GM21723 (cell line): ENCODE results near the gene SMARCA4.
"Not testable (repeated sequence)": the region's sequence is repeated elsewhere in the genome, so short reads cannot be mapped to it uniquely, and the experiment has no call there.

Source experiments
- ATAC-seq: cut with Tn5 transposase; IDR thresholded peaks from one replicate; pipeline ENCODE4 v1.9.1; 2021; ENCODE audit warnings: mild to moderate bottlenecking, moderate library complexity; ENCODE audit not compliant: unreplicated experiment

SMARCA4 gene

DNA sequence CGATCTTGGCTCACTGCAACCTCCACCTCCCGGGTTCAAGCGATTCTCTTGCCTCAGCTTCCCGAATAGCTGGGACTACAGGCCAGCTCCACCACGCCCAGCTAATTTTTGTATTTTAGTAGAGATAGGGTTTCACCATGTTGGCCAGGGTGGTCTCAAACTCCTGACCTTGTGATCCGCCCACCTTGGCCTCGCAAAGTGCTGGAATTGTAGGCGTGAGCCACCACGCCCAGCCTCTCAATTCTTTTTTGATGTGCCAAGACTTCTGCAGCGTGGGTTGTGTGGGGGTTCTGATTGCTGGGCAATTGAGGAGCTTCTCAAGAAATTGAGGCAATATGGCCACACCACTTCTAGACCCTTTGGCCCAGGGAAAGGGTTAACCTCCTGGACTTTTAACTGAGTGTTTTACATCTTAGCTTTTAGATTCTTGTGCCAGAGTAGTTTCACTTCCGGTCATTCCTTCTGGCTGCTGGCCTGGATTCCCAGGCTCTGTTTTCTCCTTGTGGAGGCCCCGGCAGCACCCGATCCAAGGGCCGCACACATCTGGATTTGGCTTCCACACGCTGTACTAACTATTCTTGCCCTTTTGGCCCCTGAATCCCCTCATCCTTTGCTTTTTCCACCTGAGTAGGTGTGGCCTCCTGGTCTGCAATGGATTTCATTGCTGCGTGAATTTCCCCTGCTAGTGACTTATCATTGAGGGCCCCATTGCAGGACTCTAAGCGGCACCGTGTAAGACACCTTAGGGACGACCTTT lies 14.7 kb downstream of the SMARCA4 start:
- no peak for ATAC-seq

DNA sequence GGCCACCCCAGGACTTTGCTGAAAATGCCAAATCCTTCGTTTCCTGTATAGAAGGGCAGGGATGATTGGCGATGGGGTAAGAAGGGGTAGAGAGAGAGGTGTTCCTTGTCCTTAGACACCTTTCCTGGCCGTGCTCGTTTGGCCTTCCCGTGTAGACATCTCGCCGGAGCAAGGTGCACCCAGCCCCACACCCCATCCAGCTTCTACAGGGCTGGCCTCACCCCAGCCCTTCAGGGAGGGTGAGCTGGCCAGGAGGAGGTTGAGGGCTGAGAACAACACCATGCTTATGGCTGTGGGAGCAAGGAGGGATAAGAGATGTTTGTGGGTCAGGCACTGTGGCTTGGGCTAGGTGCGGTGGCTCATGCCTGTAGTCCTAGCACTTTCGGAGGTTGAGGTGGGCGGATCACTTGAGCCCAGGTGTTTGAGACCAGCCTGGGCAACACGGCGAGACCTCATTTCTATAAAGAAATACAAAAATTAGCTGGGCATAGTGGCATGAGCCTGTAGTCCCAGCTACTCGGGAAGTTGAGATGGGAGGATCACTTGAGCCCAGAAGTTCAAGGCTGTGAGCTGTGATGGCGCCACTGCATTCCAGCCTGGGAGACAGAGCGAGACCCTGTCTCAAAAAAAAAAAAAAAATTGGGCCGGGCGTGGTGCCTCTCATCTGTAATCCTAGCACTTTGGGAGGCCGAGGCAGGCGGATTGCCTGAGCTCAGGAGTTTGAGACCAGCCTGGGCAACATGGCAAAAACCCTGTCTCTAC lies 15.5 kb downstream of the SMARCA4 start:
- ATAC-seq = no peak

DNA sequence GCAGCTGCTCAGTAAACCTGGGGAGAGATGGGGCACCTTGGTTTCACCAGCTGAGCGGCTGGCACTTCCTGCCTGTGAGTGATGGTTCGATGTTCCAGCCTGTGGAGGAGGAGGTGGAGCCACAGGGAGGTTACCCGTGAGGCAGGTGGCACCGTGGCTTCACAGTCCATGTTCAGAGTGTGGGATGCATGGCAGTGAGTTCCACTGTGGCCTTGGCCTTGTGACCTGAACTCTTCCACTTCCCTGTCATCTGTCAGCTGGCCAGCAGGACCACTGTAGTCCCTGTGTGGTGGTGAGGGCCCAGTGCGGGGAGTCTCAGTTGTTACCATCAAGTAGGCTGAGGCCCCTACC lies 16.9 kb downstream of the SMARCA4 start:
- ATAC-seq = no peak

DNA sequence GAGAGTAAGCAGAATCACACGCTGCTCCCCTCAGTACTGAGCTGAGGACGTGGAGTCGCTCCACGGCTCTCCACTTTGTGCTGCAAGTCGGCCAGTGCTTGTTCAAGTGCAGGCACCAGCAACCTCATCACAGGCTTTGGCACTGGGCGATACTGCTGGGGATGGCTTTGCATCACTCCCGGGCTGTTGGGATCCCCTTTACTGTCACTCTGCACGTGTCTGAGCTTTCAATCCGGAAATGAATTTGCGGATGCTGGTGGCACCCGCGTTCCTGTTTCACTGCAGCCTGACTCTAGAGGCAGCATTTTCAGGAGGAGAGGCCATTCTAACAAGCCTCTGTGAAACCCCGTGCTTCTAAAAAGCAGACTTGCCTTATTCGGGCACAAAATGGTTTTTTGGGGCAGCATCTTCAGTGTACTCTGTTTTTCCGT lies 19.1 kb downstream of the SMARCA4 start:
- no peak for ATAC-seq

DNA sequence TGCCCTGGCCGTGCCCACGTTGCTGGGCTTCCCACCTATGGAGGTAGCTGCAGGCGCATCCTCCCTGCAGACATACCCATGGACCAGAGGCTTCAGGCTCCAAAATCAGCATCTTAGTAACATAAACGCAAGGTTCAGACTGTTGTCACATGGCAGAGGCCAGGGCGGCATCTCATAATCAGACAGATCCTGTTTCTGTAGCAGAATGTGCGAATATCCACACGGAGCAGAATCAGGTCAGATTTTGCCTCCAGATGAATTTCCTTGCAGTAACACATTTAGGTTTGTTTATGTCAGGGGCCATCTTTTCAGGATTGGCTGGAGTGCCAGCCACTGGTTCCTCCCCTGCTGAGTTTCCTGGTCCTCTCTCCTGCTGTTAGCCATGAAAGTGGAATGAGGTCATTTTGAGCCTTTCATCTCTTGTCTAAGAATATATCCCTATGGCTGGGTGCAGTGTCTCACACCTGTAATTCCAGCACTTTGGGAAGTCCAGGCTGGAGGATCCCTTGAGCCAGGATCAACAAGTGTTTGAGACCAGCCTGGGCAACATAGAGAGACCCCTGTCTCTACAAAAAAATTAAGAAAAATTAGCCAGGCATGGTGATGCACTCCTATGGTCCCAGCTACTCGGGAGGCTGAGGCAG lies 20.5 kb downstream of the SMARCA4 start:
- ATAC-seq = no peak

DNA sequence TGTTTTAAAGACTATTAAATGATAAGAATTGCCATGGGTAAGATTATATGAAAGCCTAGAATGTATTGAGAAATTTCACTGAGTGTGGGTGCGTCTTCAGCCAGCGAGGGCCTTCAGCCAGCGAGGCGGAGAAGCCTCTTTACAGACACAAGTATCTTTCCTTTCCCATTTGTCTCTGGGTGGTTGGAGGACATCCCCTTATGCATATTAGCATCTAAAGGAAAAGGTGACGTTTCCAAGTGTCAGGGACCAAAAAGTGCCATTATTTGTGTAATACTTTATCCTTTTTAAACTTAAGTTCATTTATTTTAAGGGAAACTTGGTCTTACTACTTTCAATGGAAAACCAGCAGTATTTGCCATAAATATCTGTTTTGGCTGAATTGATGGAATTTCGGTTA lies 22.2 kb downstream of the SMARCA4 start:
- no peak for ATAC-seq

DNA sequence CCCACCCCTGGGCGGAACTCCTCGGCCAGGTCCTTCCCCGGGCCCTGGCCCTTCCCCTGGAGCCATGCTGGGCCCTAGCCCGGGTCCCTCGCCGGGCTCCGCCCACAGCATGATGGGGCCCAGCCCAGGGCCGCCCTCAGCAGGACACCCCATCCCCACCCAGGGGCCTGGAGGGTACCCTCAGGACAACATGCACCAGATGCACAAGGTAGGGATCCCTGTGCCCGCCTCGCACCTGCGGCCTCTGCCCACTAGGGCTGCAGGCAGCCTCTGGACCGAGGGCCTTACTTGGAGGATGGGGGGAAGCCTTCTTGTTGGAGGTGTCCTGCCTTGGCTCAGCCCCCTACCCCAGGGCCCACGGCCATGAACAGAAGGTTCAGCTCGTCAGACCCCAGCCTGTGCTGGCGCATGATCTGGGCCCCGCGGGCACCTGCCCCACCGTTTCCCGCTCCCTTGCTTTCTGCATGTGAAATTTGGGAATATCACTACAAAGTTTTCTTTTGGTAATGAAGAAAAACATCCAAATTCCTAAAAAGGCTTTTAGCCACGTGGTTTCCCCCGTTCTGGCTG lies 23.4 kb downstream of the SMARCA4 start:
- no peak for ATAC-seq

DNA sequence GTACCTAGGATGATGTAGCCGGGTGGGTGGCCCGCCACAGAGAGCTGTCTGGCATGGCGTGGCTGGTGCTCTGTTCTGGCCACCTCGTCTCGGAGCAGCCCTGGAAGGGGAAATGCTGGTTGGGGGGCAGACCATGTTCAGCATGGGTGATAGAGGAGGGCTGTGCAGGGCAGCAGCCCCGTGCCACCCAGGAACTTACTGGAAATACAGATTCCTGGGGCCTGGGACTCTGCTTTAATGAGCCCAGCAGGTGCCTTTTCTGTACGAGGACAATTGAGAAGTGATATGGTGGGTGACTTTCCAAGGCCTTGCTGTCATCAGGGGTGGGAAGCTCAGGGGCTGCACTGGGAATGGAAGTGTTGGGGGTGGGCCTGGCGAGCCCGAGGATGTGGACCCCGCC lies 24.7 kb downstream of the SMARCA4 start:
- no peak for ATAC-seq

DNA sequence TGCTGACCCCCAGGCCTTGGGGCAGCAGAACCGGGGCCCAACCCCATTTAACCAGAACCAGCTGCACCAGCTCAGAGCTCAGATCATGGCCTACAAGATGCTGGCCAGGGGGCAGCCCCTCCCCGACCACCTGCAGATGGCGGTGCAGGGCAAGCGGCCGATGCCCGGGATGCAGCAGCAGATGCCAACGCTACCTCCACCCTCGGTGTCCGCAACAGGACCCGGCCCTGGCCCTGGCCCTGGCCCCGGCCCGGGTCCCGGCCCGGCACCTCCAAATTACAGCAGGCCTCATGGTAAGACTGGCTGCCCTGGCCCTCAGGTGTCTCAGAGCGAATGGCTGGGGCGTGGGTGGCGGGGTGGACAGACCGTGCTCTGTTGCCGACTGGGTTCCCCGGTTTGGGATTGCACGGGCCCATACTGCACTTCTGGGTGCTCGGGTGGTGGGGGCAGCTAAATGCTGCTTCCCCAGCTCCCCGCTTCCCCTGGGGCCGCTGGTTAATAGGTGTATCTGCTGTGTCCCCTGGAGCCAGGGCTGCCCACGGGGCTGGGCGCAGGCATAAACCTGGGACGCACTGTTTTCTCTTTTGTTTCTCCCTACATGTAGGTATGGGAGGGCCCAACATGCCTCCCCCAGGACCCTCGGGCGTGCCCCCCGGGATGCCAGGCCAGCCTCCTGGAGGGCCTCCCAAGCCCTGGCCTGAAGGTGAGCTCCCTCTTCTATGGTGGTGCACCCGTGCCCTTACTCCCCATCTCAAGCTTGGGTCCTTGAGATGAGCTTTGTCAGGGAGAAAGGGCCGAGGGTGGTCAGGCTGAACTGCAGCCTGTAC lies 25.7 kb downstream of the SMARCA4 start:
- ATAC-seq = no peak

DNA sequence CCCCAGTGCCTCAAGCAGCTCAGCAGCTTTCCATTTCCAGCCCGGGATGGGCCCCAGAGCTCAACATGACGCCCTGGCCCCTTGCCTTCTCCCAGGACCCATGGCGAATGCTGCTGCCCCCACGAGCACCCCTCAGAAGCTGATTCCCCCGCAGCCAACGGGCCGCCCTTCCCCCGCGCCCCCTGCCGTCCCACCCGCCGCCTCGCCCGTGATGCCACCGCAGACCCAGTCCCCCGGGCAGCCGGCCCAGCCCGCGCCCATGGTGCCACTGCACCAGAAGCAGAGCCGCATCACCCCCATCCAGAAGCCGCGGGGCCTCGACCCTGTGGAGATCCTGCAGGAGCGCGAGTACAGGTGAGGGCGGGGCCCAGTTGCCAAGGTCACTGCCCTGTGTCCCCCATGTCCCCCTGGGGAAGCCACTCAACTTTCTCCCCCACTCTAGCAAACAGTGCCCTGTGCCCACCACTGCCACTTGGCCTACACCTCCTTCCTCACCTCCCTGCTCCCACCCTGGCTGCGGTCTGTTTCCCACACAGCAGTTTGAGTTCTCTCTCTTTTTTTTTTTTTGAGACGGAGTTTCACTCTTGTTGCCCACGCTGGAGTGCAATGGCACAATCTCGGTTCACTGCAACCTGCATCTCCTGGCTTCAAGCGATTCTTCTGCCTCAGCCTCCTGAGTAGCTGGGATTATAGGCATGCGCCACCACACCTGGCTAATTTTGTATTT lies 26.9 kb downstream of the SMARCA4 start:
- no peak for ATAC-seq

DNA sequence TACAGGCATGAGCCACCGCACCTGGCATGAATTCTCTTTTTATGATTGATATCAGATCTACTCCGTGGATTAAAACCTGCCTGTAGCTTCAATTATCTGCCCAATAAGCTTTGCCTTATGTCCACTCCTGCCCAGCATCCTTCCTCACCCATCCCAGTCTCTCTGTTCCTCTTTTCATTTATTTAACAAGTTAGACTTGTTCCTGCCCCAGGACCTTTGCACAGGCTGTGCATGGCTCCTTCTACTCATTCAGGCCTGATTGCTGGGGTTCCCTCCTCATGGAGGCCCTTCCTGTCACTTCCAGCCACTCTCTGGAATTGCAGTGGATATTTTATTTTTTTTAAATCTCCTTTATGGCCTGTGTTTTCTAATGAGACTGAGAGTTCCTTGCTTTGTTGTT lies 27.6 kb downstream of the SMARCA4 start:
- ATAC-seq = no peak

DNA sequence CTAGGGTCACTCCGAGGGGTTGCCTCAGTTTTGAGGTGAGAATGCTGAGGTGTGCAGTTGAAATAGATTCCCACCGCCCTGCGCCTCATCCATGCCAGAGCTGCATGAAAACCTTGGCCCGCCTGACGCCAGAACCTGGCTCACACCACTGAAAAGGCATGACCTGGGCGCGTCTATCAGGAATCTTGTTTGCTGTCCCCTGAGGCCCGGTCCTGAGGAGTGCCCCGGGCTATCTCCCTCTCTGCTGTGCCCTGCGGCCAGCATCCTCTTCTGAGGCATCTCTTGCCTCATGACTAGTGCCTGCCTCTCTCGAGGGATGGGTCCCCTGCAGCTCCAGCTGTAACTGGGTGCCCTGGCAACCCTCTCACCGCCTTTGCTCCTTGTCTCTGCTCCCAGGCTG lies 28.1 kb downstream of the SMARCA4 start:
- no peak for ATAC-seq

DNA sequence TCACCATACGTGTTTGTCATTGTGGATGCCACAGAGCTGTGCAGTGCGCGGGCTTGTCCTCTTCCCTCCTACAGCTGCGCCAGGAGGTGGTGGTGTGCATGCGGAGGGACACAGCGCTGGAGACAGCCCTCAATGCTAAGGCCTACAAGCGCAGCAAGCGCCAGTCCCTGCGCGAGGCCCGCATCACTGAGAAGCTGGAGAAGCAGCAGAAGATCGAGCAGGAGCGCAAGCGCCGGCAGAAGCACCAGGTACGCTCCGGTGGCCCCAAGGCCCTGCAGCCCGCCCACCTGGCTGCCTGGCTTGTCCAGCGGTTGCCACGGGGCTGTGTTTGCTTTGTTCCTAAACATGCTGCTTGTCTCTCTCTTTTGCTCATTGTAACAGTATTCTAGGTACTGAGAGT lies 30.2 kb downstream of the SMARCA4 start:
- ATAC-seq = no peak

DNA sequence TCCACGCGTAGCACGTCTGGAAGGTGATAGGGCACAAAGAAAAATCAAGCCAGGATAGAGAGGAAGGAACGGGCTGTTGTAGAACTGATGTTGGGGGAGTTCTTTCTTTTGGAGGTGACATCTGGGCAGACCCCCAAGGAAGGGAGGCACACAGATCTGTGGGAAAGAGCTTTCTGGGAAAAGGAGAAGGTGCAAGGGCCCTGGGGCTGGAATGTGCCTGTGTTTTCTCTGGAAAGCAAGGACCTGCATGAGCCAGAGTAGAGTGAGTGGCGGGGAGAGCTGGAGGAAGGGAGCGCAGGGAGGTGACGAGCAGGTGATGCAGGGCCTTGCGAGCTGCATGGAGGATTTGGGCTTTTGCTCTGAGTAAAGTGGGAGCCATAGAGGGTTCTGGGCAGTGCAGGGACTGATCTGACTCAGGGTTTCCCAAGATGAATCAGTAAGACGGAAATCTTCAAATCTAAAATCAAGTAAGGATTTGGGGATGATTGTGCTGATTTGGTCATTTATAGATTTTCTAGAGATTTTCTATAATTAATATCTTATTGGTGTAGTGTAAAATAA lies 30.8 kb downstream of the SMARCA4 start:
- no peak for ATAC-seq

DNA sequence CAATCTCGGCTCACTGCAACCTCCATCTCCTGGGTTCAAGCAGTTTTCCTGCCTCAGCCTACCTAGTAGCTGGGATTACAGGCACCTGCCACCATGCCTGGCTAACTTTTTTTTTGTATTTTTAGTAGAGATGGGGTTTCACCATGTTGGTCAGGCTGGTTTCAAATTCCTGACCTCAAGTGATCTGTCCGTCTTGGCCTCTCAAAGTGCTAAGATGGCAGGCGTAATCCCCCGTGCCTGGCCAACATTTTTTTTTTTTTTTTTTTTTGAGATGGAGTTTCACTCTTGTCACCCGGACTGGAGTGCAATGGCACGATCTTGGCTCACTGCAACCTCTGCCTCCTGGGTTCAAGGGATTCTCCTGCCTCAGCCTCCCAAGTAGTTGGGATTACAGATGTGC lies 31.3 kb downstream of the SMARCA4 start:
- ATAC-seq = not testable (repeated sequence)

DNA sequence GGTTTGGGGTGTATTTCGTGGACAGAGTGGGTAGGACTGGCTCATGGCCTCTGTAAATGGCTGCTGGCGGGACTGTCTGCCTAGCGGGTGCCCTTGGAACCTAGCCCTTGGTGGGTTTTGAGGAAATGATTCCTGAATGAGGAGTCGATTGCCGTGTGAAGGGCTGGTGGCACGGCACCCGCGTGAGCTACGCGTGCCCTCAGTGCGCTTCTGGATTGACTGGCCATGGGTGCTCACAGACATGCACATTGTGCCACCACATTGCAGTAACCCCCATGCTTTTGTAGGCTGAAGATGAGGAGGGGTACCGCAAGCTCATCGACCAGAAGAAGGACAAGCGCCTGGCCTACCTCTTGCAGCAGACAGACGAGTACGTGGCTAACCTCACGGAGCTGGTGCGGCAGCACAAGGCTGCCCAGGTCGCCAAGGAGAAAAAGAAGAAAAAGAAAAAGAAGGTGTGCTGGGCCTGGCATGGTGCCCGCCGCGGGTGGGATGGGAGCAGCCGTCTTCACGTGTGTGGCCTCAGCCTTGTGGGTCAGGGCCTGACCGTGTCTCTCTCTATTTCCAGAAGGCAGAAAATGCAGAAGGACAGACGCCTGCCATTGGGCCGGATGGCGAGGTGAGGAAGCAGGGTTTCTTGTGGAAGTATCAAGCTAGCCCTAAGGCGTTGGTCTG lies 35.2 kb downstream of the SMARCA4 start:
- no peak for ATAC-seq

DNA sequence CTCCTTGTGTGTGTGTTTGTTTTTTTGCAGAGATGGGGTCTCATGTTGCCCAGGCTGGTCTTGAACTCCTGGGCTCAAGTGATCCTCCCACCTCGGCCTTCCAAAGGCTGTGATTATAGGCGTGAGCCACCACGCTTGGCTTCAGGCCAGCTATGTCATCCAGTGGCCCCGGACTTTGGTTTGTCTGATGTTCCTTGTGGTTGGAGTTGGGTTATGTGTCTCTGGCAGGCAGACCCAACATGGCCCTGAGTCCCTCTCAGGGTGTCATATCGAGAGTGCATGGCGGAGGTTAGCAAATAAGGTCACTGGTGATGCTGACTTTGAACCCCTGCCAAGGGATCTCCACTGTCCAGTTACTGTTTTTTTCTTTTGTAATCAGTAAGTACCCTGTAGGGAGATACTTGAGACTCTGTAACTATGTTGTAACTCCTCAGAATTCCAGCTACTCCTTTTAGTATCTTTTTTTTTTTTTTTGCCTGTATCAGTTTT lies 37.3 kb downstream of the SMARCA4 start:
- no peak for ATAC-seq

DNA sequence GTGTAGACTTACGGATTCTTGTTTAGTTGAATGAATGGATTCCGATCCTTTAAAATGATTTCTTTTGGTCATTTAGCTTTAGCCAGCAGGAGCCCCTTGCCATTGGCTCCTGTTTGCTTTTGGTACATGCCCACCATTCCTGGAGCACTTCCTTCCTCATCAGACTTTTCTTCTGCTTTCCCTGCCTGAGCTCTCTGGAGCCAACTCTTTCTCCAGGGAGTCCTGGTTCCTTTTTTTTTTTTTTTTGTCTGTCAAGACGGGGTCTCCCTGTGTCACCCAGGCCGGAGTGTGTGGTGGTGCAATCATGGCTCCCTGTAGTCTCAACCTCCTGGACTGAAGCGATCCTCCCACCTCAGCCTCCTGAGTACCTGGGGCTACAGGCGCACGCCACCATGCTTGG lies 37.8 kb downstream of the SMARCA4 start:
- ATAC-seq = no peak

DNA sequence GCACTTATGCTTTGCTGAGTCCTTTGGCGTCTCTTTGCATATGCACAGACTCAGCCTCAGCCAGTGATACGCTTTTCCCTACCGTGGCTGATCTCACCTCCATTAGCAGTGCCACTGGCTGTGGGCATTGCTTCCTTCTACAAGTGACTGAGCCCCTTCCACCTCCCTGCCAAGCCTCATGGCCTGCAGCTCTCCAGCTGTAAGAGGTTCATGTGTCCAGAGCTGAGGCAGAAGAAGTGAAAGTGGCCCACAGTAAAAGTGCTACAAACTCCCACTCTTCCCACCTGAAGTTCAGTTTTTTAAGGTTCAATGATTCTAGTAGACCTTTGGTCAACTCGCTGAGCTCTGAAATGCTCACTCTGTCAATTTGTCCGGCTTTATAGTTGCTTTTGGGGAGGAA lies 44.7 kb downstream of the SMARCA4 start:
- no peak for ATAC-seq
